HL-60 (cell line): Measurements from ENCODE around the gene GPC5.

Source experiments
- DNase-seq, 2 experiments: peaks; one replicate each; pipeline ENCODE4 v3.0.0-alpha.2; 2010 to 2020; ENCODE audit warnings: low read depth in 1 of 2, low spot score in 1 of 2
- H3K27ac ChIP-seq: fragments of 250-450 bp; sonication (Bioruptor Pico); replicated peaks from 2 replicates; pipeline ENCODE4 v1.5.1; 2020; ENCODE audit warnings: mild to moderate bottlenecking, moderate library complexity
- H3K27me3 ChIP-seq: fragments of 250-450 bp; sonication (Bioruptor Pico); 2 replicates; pipeline ENCODE4 v1.5.1; 2021; ENCODE audit warnings: mild to moderate bottlenecking, moderate library complexity; ENCODE audit not compliant: insufficient read depth, poor library complexity, severe bottlenecking
- H3K4me3 ChIP-seq: replicated peaks from 2 replicates; pipeline ENCODE4 v1.5.1; 2011; ENCODE audit warnings: mild to moderate bottlenecking, control low read depth, low read length; ENCODE audit not compliant: insufficient read depth
- GABPA ChIP-seq: IDR thresholded peaks from 2 replicates; pipeline ENCODE4 v1.6.1; 2012; ENCODE audit warnings: low read depth
- POLR2AphosphoS5 ChIP-seq: IDR thresholded peaks from 2 replicates; pipeline ENCODE4 v1.6.1; 2012; ENCODE audit warnings: low read depth
- REST ChIP-seq: IDR thresholded peaks from 2 replicates; pipeline ENCODE4 v1.6.1; 2012; ENCODE audit warnings: low read depth; ENCODE audit not compliant: insufficient replicate concordance
- SPI1 ChIP-seq: IDR thresholded peaks from 2 replicates; pipeline ENCODE4 v1.6.1; 2012; ENCODE audit warnings: low read depth, mild to moderate bottlenecking, borderline replicate concordance
- TF ChIP-seq, protein P1 (sequence below): IDR thresholded peaks from one replicate; pipeline ENCODE4 v1.5.1; 2011; ENCODE audit warnings: low read length, control low read depth, inconsistent platforms; ENCODE audit not compliant: insufficient read depth

Gene GPC5

DNA sequence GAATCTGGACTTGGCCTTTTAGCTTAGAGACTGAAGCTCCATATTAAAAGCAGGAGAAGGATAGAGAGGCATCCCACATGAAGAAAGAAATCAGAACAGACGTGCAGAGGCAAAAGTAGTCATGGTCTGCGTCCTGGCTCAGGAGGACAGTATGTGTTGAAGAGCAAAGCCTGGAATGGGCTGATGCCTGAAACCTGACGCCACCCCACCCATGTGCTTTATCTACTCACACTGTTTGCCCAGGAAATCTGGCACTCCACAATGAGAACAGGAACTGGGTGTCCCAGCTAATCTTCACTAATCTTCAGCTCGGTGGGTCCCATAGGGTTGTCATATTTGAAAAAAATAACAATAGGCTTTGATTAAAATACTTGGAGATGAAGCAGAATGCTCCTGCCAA is 1279.2 kb downstream of the GPC5 start:
- Histone ChIP-seq H3K4me3 (no peak overlapping the region), H3K27ac (no peak overlapping the region), H3K27me3 (no peaks in the 10 kb centered on the region)
- DNase-seq = no peak
- TF ChIP-seq GABPA = no peak
- TF ChIP-seq, protein P1, sequence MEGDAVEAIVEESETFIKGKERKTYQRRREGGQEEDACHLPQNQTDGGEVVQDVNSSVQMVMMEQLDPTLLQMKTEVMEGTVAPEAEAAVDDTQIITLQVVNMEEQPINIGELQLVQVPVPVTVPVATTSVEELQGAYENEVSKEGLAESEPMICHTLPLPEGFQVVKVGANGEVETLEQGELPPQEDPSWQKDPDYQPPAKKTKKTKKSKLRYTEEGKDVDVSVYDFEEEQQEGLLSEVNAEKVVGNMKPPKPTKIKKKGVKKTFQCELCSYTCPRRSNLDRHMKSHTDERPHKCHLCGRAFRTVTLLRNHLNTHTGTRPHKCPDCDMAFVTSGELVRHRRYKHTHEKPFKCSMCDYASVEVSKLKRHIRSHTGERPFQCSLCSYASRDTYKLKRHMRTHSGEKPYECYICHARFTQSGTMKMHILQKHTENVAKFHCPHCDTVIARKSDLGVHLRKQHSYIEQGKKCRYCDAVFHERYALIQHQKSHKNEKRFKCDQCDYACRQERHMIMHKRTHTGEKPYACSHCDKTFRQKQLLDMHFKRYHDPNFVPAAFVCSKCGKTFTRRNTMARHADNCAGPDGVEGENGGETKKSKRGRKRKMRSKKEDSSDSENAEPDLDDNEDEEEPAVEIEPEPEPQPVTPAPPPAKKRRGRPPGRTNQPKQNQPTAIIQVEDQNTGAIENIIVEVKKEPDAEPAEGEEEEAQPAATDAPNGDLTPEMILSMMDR = no peak
- TF ChIP-seq SPI1 = no peak
- no peak for TF ChIP-seq REST
- no peak for TF ChIP-seq POLR2AphosphoS5

- no peak for TF ChIP-seq REST
- H3K27me3 ChIP-seq = no peaks in the 10 kb centered on the region
- no peak overlapping the region for H3K4me3 ChIP-seq
- no peak overlapping the region for H3K27ac ChIP-seq
- no peak for DNase-seq
These were observed 1281.2 kb downstream of the GPC5 start for GRCh38 chr13:92679602-92680001.

- no peak for DNase-seq
- no peaks in the 10 kb centered on the region for H3K27me3 ChIP-seq
- H3K27ac ChIP-seq = no peak overlapping the region
- H3K4me3 ChIP-seq = no peak overlapping the region
- TF ChIP-seq SPI1 = no peak
- TF ChIP-seq, protein P1 = no peak
- TF ChIP-seq POLR2AphosphoS5 = no peak
- no peak for TF ChIP-seq REST
- no peak for TF ChIP-seq GABPA
These were observed 1282.8 kb downstream of the GPC5 start for GRCh38 chr13:92681239-92681638.
